GM23338 (cell line): ENCODE measurements around the gene SPRED2. TPM values are rescaled to one million over a fixed set of nuclear protein-coding genes. Genes with fewer than 3 reads are reported as not detected.

Source experiments
- ATAC-seq: fragments of 200-7000 bp; cut with Tn5 transposase; 3 replicates; pipeline ENCODE4 v1.9.1; 2020
- DNase-seq: peaks from one replicate; pipeline ENCODE4 v3.0.0-alpha.2; 2015; ENCODE audit warnings: low spot score
- H2AFZ ChIP-seq: fragments of 200-600 bp; sonication (generic); 2 replicates; pipeline ENCODE4 v1.8.0; 2016; ENCODE audit warnings: antibody characterized with exemption, mild to moderate bottlenecking, moderate library complexity
- H3F3A ChIP-seq: fragments of 200-600 bp; sonication (generic); replicated peaks from 2 replicates; pipeline ENCODE4 v1.8.0; 2017; ENCODE audit warnings: antibody characterized with exemption, mixed run types, low read depth
- H3K27ac ChIP-seq: fragments of 200-600 bp; sonication (generic); 2 replicates; pipeline ENCODE4 v1.6.1; 2016; ENCODE audit warnings: low read depth
- H3K27me3 ChIP-seq: fragments of 200-600 bp; sonication (generic); 2 replicates; pipeline ENCODE4 v1.8.0; 2016; ENCODE audit warnings: mild to moderate bottlenecking, mixed run types, moderate library complexity; ENCODE audit not compliant: insufficient read depth
- H3K36me3 ChIP-seq: fragments of 200-600 bp; sonication (generic); 2 replicates; pipeline ENCODE4 v1.8.0; 2016; ENCODE audit warnings: mild to moderate bottlenecking; ENCODE audit not compliant: insufficient read depth
- H3K4me1 ChIP-seq: fragments of 200-600 bp; sonication (generic); 2 replicates; pipeline ENCODE4 v1.8.0; 2016; ENCODE audit warnings: mild to moderate bottlenecking, moderate library complexity; ENCODE audit not compliant: insufficient read depth
- H3K4me2 ChIP-seq: fragments of 200-600 bp; sonication (generic); 2 replicates; pipeline ENCODE4 v1.7.1; 2017; ENCODE audit warnings: mixed run types
- H3K4me3 ChIP-seq: fragments of 200-600 bp; sonication (generic); 2 replicates; pipeline ENCODE4 v1.6.1; 2016; ENCODE audit warnings: mixed run types
- H3K79me2 ChIP-seq: fragments of 200-600 bp; sonication (generic); replicated peaks from 2 replicates; pipeline ENCODE4 v1.8.0; 2017; ENCODE audit warnings: mild to moderate bottlenecking; ENCODE audit not compliant: insufficient read depth
- H3K9me2 ChIP-seq: fragments of 200-600 bp; sonication (generic); 2 replicates; pipeline ENCODE4 v1.8.0; 2017; ENCODE audit not compliant: insufficient read depth
- H4K20me1 ChIP-seq: fragments of 200-600 bp; sonication (generic); replicated peaks from 2 replicates; pipeline ENCODE4 v1.8.0; 2017; ENCODE audit warnings: mild to moderate bottlenecking; ENCODE audit not compliant: insufficient read depth
- H3K27ac Mint-ChIP-seq: 2 replicates; pipeline ENCODE4 v1.8.0; 2020; ENCODE audit warnings: inconsistent platforms, mild to moderate bottlenecking, moderate library complexity, mixed read lengths
- H3K27me3 Mint-ChIP-seq: 3 replicates; pipeline ENCODE4 v1.8.0; 2022; ENCODE audit warnings: low read depth, mild to moderate bottlenecking, moderate library complexity, mixed read lengths, inconsistent platforms; ENCODE audit not compliant: insufficient read depth, poor library complexity
- H3K36me3 Mint-ChIP-seq: 3 replicates; pipeline ENCODE4 v1.8.0; 2021; ENCODE audit warnings: low read depth, mild to moderate bottlenecking, inconsistent platforms, moderate library complexity, mixed read lengths
- H3K4me1 Mint-ChIP-seq: 3 replicates; pipeline ENCODE4 v1.8.0; 2020; ENCODE audit warnings: mild to moderate bottlenecking, inconsistent platforms, mixed read lengths
- H3K4me3 Mint-ChIP-seq: 3 replicates; pipeline ENCODE4 v1.8.0; 2021; ENCODE audit warnings: moderate library complexity, mild to moderate bottlenecking, inconsistent platforms, mixed read lengths
- H3K9me3 Mint-ChIP-seq: 3 replicates; pipeline ENCODE4 v1.8.0; 2020; ENCODE audit warnings: moderate library complexity, mild to moderate bottlenecking, inconsistent platforms, mixed read lengths
- CREB1 ChIP-seq: fragments of 250-450 bp; sonication (Bioruptor Pico); IDR thresholded peaks from 2 replicates; pipeline ENCODE4 v1.5.0; 2020; ENCODE audit warnings: low read depth, mild to moderate bottlenecking, moderate library complexity
- CTCF ChIP-seq, 2 experiments: fragments of 200-600 bp in 1 of 2; sonication (generic) in 1 of 2; conservative IDR thresholded peaks; 2 replicates each; pipeline versions ENCODE4 v1.5.1 to v1.6.1; 2016 to 2017; ENCODE audit warnings: antibody characterized with exemption in 2 of 2, low read depth in 2 of 2, mild to moderate bottlenecking in 2 of 2, moderate library complexity in 1 of 2
- ETS1 ChIP-seq: IDR thresholded peaks from 2 replicates; pipeline ENCODE4 v1.6.1; 2016; ENCODE audit warnings: antibody characterized with exemption
- EZH2 ChIP-seq: fragments of 200-600 bp; sonication (generic); IDR thresholded peaks from one replicate; pipeline ENCODE4 v1.8.0; 2017; ENCODE audit warnings: antibody characterized with exemption, mild to moderate bottlenecking, low read depth; ENCODE audit not compliant: unreplicated experiment
- EZH2phosphoT487 ChIP-seq: fragments of 200-600 bp; sonication (generic); IDR thresholded peaks from one replicate; pipeline ENCODE4 v1.8.1; 2018; ENCODE audit warnings: antibody characterized with exemption; ENCODE audit not compliant: unreplicated experiment
- JUNB ChIP-seq: IDR thresholded peaks from one replicate; pipeline ENCODE4 v1.6.1; 2016; ENCODE audit warnings: antibody characterized with exemption; ENCODE audit not compliant: unreplicated experiment
- NANOG ChIP-seq: IDR thresholded peaks from 2 replicates; pipeline ENCODE4 v1.6.1; 2016; ENCODE audit warnings: antibody characterized with exemption, borderline replicate concordance
- POLR2AphosphoS5 ChIP-seq: IDR thresholded peaks from 2 replicates; pipeline ENCODE4 v1.6.1; 2016; ENCODE audit warnings: antibody characterized with exemption, low read depth
- STAT1 ChIP-seq: IDR thresholded peaks from one replicate; pipeline ENCODE4 v1.6.1; 2016; ENCODE audit warnings: antibody characterized with exemption; ENCODE audit not compliant: unreplicated experiment
- ZNF331 ChIP-seq: fragments of 250-450 bp; sonication (Bioruptor Pico); IDR thresholded peaks from 2 replicates; pipeline ENCODE4 v1.5.0; 2020; ENCODE audit warnings: low read depth, mild to moderate bottlenecking, moderate library complexity
- ZNF462 ChIP-seq: fragments of 250-450 bp; sonication (Bioruptor Pico); IDR thresholded peaks from 2 replicates; pipeline ENCODE4 v1.5.0; 2020; ENCODE audit warnings: mild to moderate bottlenecking, moderate library complexity
- polyA plus RNA-seq: library from polyadenylated mRNA; unstranded; fragments of >200 nt; fragmentation: Nextera tagmentation; extraction: Ambion mirVana; gene quantifications from 2 replicates; pipeline ENCODE4 v1.2.1, GENCODE V29; 2016
- total RNA-seq: library from RNA; depleted of rRNA; stranded (reverse); fragments of >200 nt; shearing (Covaris generic); gene quantifications from 2 replicates; pipeline ENCODE4 v1.2.3, GENCODE V29; 2014

Gene SPRED2
- total and polyA plus RNA-seq, 2 experiments from 2014 or later, result 8.7 to 13.0 TPM

- TF ChIP-seq POLR2AphosphoS5, result no peak
- no peak for TF ChIP-seq CTCF (conservative IDR thresholded peaks at IDR 0.05; ENCODE audit: low read depth in 2 of 2)
- no peak for TF ChIP-seq EZH2
These were observed 65.7 kb downstream of the SPRED2 start (continued) for GRCh38 chr2:65366595-65367125.

GRCh38 chr2:65364986-65365733 lies 67.2 kb downstream of the SPRED2 start:
- no peak for DNase-seq
- H3K4me1 ChIP-seq, result peaks cover 10% of the 10 kb centered on the region
- ATAC-seq, result no peak
- H3K27ac ChIP-seq, result no peak overlapping the region
- Mint-ChIP-seq H3K27me3 (peaks cover 1% of the 10 kb centered on the region), H3K27ac (no peak overlapping the region), H3K4me3 (no peak overlapping the region), H3K4me1 (peaks cover 30% of the 10 kb centered on the region), H3K9me3 (no peaks in the 10 kb centered on the region), H3K36me3 (no peaks in the 10 kb centered on the region)
- peaks cover 8% of the 10 kb centered on the region for H3K79me2 ChIP-seq
- H3K36me3 ChIP-seq, result no peaks in the 10 kb centered on the region
- H3K4me3 ChIP-seq, result no peak overlapping the region
- H3F3A ChIP-seq, result no peaks in the 10 kb centered on the region
- H3K27me3 ChIP-seq, result no peaks in the 10 kb centered on the region
- H3K9me2 ChIP-seq, result no peaks in the 10 kb centered on the region
- peaks cover 16% of the 10 kb centered on the region; the same call in 1 of the 2 replicates for H4K20me1 ChIP-seq
- H3K4me2 ChIP-seq, result no peak overlapping the region
- TF ChIP-seq CTCF (conservative IDR thresholded peaks at IDR 0.05; ENCODE audit: low read depth in 2 of 2) (no peak), ZNF462 (CRISPR knock-in tag) (no peak), ETS1 (no peak), ZNF331 (CRISPR knock-in tag) (no peak), JUNB (no peak), CREB1 (no peak), EZH2phosphoT487 (no peak), NANOG (no peak), STAT1 (no peak)
- H2AFZ ChIP-seq, result no peak overlapping the region
